ENCODE results near the gene GRM1.
A peak's percentile ranks its signal among the peaks of the same experiment; 100 is the strongest.
"Not testable (repeated sequence)": the region's sequence is repeated elsewhere in the genome, so short reads cannot be mapped to it uniquely, and the experiment has no call there.

The GRM1 gene

DNA sequence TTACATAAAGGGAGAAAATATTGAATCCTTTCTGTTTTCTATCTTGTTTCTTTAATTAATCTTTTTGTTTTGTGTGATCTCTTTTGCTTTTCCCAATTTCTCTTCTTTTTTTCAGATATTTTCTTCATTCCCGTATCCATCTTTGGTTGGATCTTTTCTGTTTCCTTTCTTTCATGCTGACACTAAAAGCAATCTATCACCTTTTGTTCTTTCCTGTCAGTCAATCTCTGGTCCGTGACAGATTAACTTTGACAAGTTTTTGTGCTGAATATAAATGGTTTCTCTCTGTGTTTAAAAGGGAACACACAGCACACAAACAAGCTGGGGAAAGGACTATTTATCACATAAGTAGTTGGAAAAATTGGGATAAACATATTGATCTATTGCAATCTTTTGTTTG is 162.8 kb downstream of the GRM1 start:
- no peak for DNase-seq (ENCODE audit: low spot score)

DNA sequence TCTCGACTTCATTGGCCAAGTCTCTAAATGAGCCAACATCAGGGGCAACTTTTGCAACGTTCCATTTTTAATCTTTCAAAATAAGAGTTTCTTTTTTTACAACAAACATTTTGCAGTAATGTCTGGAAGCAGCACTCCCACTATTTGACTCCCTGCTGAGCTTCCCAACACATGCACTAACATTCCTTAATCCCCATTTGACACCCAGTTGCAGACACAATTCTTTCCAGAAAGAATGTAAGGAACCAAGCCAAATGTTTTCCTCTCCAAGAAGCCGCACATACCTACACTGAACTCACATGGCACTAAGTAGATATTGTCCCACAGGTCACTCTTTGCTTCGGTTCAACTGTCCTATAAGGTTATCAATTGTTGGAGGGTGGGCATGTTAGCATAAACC is 165.6 kb downstream of the GRM1 start:
- DNase-seq (ENCODE audit: low spot score): no peak

DNA sequence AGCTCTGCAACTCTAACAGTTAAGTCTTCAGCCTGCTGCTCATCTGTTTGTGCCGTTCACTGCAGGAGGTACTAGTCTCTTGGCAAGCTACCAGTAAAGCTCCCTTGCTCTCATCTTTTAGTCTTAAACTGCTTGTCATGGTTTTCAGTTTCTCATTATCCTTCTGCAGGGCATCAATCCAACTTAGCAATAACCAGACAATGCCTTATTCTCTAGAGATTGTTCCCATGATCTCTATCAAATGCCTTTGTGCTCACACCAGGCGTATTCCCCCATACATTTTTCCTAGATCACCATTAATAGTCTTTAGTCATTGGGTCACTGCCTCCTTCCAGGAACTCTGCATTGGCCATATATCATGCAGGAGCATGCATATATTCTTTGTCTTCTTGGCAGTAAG is 171.3 kb downstream of the GRM1 start:
- peak; percentile 88 for DNase-seq (ENCODE audit: low spot score)

DNA sequence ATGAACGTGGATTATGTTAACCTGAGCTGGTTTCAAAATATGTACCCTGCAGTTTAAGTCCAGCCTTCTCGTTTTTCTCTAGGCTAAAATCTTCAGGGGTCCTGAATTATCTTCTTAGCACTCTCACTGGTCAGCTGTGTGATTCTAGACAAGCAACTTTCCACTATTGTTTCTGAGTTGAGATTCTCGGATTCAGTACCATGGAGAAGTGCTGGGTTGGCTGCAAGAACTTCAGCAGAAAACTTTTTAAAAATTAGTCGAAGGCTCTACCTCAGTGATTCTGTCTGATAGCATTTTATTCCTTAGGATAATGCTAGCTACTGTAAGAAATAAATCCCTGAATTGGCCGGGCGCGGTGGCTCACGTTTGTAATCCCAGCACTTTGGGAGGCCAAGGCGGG is 173.7 kb downstream of the GRM1 start:
- no peak for DNase-seq (ENCODE audit: low spot score)

DNA sequence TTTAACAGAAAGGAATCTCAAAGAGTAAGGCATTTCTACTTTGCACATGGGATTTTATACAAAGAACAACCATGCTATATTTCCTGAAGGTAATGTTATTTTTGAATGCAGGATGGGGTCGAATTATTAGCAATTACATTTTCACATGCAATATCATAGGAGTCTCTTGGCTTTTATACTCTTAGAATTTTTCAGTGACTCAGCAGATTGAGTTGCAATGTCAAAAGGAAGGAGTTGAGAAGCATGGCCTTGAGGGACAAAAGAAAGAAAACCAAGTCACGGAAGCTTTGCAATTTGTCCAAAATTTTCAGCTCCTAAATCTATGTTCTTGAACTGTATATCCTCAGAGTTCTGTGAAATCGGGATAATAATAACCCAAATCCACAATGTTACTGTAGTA is 181.1 kb downstream of the GRM1 start:
- DNase-seq (ENCODE audit: low spot score): no peak

DNA sequence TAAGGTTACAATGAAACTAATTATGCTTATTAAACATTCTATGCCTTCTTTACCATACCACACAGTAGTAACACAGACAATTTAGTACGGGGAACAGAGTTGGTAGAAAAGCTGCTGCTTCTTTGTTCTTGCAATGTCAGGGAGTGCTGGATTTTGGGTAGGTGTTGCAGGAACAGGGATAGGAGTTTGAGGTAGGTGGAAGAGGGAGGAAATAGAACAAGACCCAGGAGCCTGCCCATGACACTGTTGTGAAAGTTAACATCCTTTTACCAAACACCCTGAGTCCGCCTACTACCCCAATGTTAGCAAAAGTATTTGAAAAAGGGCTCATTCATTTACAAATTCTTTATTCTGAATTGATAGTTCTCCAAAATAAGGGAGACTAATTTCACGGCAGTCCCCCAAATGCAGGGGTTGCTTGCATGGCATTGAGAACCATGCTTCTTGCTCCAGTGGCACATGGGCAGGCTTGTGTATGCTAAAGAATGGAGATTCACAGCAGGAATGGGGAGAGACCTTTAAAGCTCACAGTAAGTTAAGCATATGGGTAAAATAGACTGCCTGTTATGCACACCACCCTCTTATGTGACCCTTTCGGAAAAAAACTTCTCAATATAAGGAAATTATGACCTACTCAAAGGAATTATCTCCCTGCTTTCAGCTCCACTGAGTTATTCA is 181.7 kb downstream of the GRM1 start:
- no peak for DNase-seq (ENCODE audit: low spot score)

DNA sequence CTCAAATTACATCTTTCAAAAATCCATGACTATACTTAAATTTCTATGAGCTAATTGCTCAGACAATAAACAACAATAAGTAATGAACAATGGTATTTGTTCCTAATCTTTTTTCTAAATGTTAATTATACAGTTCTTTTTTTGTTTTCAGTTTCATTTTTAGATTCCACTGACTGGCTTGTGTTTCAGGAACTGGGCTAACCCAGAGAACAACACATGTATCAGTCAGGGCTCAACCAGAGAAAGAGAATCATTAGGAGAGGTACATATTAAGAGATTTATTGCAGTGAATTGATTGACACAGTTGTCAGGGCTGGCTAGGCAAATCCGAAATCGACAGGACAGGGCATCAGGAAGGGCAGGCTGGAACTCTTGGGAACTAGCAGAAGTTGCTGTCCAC is 182.8 kb downstream of the GRM1 start:
- DNase-seq (ENCODE audit: low spot score): no peak

DNA sequence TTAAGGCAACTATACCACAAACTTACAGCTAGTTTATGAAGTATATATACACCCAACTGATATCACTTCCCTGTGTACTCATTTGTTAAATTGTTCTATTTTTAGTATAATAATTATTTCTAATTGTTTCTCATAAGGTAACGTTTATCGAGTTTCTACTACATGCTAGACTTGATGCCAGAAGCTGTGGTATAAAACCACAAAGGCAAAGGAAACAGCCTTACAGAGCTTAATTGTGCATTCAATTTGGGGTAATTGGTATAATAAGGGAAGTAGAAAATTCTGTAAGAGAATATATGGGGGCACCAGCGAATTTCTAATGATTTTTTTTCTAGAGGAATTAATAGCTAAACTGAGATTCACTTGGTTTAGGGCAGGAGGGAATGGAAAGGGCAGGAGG is 183.9 kb downstream of the GRM1 start:
- DNase-seq (ENCODE audit: low spot score): no peak

DNA sequence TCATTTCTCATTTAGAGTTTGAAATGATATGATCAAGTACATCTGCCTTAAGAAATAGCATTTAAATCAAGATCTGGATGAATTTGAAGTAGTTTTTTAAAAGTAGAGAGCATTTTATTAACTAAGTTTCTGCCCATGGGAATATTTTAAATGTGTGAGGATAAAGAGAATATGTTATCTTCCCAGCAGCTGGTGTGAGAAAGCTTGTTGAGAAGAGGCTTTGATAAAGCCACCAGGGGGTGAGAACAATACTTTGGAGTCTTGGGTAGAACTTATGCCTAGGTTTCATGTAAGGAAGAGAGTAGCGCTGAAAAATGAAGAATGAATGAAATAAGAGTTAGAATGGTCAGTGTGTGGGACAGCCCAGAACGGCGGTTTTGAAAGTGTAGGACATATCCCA is 190.2 kb downstream of the GRM1 start:
- no peak for DNase-seq (ENCODE audit: low spot score)

DNA sequence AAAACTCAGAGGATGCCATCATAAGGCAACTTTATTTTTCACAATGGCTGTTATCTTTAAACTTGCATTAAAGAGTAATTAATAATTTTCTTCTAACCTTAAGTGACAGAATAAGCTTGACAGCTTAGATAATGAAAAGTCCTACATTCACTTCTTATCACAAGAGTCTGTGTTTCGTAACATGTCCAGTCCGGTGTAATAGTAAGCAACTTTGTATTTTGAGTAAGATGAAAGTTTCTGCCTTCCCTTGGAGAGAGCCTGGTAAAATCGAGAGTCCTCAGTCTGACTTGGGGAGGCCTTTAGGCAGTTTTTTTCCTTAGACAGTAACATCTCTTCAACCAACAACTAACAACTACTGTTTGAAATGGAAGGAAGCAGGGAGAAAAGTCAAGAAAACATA is 195.6 kb downstream of the GRM1 start:
- DNase-seq (ENCODE audit: low spot score): no peak

DNA sequence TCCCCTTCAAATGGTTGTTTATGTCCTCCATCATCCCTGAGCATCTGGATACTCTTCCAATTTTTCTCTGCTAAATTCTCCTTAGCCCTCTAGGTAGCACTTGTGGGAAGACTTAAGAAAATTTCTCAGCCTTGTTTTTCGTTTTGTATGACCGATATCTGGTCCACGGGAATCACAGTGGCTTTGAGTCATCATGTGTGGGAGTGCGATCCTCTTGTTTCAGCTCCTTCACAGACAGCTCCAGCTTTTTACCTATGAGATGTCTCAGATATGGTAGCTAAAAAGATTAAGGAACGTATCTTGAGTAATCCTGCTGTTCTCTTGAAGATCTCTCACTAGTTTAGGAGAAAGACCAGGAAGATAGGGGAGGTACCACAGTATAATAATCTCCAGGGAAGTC is 196.1 kb downstream of the GRM1 start:
- DNase-seq (ENCODE audit: low spot score): no peak

DNA sequence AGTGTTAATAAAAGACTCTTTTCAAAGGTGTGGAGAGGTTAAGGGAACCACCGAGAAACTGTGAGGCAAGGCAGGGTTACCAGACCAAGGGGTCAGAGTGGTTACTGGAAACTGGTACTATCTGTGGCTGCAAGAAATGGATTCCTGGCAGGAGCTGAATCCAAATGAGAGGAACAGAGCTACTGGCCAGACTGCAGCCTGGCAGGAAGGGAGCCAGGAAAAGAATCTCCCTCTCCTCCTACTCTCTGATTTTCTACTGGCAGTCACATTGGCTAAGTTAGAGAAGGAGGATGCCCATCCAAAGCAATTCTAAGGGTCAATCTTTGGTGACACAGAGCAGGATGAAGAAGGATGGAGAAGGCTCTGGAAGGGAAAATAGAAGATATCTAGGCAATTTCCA is 211.5 kb downstream of the GRM1 start:
- no peak for DNase-seq (ENCODE audit: low spot score)

DNA sequence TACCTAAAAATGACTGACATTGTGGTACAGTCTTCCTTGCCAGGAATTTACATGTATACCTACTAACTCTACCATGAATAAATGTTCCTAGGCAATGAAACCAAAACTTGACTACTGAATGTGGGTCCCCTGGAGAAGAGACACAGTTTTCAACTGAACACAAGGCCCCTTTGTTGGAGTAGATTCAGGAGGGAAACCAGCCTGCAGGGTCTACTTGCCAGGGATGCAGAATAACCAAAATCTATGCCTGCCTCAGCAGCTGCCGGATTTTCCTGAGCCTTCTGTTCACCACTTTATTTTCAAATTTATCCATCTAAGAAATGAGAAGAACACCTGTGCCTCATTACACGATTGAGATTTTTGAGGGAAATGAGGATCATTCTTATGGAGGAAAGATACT is 211.9 kb downstream of the GRM1 start:
- DNase-seq (ENCODE audit: low spot score): no peak

DNA sequence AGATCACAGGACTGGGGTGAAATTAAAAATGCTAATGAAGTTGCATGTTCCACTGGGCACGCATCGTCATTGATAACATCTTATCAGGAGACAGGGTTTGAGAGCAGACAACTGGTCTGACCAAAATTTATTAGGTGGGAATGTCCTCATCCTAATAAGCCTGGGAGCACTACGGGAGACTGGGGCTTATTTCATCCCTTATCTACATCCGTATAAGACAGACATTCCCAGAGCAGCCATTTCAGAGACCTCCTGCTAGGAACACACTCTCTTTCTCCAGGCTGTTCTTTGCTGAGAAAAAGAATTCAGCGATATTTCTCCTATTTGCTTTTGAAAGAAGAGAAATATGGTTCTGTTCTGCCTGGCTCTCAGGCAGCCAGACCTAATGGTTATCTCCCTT is 214.8 kb downstream of the GRM1 start:
- not testable (repeated sequence) for DNase-seq (ENCODE audit: low spot score)

DNA sequence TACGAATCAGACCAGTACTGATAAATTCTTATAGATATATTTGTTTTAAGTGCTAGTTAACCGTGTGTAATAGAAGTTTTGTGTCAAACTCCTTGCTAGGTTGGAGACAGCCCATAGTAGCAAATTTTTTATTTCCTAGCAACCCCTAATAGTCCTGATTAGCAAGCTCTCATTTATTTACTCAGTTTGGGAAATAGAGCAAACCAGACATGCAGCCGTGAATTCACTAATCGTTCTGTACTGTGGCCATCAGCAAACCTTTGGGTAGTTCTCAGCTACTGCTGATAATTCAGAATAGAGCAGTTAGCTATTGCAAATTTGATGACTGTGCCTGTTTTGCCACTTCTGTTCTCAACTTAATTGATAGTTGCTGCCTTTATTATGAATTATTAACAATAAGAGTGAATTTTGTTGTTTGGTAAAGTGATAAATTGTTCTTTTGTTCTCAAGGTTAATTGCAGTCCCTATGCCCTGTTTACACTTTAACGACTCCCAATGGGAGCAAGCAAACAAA is 215.8 kb downstream of the GRM1 start:
- no peak for DNase-seq (ENCODE audit: low spot score)

DNA sequence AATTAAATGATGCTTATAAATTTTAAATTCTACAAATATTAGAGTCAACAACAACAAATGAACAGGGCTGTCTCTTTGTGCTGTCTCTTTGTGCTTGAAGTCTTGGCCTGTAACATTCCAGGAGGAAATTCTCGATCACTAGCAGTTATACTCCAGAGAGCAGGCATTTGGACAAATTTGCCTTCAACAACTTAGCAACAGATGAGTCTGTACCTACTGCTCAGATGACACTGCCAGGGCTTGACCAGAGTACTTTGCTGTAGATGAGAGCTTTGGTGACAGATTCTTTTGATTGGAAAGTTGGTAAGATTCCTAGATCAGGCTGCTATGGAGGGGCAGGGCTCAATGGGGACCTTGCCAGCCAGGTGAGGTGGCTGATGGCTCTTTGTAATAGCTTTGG is 217.2 kb downstream of the GRM1 start:
- DNase-seq (ENCODE audit: low spot score): no peak

DNA sequence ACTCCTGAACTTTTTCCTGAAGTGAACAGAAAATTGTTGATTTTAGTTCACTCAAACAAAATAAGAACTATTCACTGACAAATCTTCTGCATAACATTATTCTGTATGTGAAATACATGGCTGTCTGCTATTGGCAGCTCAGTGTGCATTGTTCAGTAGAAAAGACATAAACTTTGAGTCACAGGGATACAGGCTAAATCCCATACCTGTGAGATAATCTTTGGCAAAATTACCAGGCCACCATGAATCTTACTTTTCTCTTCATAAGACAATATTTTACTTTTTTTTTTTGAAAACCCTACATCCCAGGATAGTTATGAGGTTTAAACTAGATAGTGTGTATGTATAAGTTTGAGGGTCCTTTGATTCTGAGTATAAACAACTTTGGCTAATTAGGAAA is 224.8 kb downstream of the GRM1 start:
- DNase-seq (ENCODE audit: low spot score): no peak

DNA sequence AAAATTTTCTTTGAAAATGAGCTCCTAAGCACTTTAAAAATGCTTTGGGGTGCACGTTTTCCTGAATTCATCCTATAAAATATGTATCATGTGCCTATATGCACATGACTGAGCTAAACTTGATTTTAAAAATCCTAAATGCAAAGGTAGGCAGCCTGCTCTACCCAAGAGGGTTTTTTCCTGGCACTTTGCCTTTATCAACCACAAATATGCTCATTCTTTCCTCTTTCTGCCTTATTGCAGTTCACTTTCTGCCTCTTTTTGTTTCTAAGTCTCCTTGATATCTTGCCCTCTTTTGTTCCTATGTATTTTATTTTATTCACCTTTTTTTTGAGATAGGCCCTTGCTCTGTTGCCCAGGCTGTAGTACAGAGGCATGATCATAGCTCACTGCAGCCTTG is 229.3 kb downstream of the GRM1 start:
- no peak for DNase-seq (ENCODE audit: low spot score)

DNA sequence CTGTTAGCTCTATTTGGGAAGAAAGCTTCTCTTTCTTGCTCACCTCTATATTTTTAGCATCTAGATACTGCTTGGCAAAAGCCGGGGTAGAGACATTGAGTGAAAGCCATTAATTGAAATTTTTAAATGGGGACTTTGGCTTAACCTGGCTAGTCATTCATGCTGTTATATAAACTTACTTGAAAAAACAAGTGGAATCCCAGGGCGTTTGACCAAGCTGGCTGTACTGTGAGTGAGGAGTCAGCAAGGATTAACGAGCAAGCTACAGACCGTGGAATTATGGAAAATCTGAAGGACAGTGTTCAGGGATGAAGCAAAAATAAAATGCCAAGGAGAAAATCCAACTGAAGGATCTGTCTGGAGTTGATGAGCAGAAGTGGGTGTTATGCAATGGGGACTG is 232.0 kb downstream of the GRM1 start:
- DNase-seq (ENCODE audit: low spot score): no peak

DNA sequence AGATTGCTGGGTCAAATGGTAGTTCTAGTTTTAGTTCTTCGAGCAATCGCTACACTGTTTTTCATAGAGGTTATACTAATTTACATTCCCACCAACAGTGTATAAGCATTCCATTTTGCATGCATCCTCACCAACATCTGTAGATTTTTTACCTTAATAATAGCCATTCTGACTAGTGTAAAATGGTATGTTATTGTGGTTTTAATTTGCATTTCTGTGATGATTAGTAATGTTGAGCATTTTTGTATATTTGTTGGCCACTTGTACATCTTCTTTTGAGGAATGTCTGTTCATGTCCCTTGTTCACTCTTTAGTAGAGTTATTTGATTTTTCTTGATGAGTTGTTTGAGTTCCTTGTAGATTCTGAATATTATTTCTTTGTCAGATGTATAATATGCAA is 236.2 kb downstream of the GRM1 start:
- DNase-seq (ENCODE audit: low spot score): no peak

DNA sequence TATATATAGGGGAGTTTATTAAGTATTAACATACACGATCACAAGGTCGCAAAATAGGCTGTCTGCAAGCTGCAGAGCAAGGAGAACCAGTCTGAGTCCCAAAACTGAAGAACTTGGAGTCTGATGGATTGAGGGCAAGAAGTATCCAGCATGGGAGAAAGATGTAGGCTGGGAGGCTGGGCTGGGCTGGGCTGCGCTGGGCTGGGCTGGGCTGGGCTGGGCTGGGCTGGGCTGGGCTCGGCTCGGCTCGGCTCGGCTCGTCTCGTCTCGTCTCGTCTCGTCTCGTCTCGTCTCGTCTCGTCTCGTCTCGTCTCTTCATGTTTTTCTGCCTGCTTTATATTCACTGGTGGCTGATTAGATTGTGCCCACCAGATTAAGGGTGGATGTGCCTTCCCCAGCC is 238.6 kb downstream of the GRM1 start:
- no peak for DNase-seq (ENCODE audit: low spot score)

DNA sequence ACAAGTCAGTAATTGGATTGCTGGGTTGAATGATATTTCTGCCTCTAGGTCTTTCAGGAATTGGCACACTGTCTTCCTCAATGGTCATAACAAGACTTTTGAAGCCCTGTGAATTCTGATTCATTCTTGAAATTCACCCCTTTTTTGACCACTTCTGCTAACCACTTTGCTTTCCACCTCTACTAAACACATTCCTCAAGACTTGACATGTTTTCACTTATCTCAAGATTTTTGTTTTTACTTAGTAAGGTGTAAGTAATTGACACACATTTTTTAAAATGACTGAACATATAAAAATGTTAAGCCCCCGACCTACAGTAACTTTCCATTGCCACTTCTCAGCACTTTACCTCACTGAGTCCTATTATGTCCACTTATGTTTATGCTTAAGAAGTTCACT is 239.1 kb downstream of the GRM1 start:
- DNase-seq (ENCODE audit: low spot score): no peak

DNA sequence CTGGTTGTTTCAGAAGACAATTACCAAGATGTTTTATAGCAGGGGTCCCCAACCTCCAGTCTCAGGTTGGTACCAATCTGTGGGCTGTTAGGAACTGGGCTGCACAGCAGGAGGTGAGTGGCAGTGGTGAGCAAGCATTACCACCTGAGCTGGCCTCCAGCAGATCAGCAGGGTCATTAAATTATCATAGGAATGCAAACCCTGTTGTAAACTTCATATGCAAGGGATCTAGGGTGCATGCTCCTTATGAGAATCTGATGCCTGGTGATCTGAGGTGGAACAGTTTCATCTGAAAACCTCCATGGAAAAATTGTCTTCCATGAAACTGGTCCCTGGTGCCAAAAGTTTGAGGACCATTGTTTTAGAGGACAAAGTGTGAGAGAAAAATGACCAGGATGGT is 240.6 kb downstream of the GRM1 start:
- no peak for DNase-seq (ENCODE audit: low spot score)

DNA sequence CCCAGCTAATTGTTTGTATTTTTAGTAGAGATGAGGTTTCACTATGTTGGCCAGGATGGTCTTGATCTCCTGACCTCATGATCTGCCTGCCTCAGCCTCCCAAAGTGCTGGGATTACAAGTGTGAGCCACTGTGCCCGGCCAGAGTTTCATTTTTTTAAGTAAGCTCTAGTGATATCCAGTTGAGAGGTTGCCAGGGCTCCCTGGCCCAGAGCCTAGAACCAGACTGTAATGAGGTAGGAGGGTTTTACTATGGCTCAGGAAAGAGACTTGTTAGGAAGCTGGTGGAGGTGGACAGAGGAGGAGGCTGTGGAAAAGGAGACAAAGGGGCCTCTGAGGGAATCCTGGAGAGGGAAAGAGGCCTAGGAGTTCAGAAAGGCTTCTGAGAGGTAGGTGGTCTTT is 242.3 kb downstream of the GRM1 start:
- DNase-seq (ENCODE audit: low spot score): not testable (repeated sequence)

DNA sequence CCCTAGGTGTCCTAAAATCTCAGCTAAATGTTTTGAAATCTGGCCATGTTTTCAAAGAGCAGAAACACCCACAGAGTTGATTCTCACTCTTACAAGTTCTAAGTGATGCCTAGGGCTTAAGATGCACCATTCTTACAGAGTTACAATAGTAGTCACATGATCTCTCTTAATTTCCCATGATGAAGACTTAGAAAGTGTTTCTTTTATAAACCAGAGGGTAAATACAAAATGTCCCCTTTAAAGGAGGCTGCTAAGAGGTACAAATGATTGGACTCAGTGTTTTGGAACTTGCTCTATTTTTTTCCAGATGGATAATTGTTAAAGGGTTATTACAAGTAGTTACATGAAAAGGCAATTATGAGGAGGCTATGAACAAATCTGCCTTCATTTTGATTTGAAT is 244.6 kb downstream of the GRM1 start:
- DNase-seq (ENCODE audit: low spot score): no peak
